ENCODE data around the gene BTBD1. TPM values are rescaled to one million over a fixed set of nuclear protein-coding genes. Genes with fewer than 3 reads are reported as not detected.
"Not testable (repeated sequence)": the region's sequence is repeated elsewhere in the genome, so short reads cannot be mapped to it uniquely, and the experiment has no call there.

BTBD1 gene
- total and polyA plus RNA-seq, 7 experiments from 2014 or later, result 35.0 to 57.6 (median 38.0) TPM

- H3K27me3 ChIP-seq (ENCODE audit: control insufficient read depth in 2 of 2, insufficient read depth in 2 of 2, low read length in 2 of 2); CTCF ChIA-PET; H3K27ac ChIP-seq (ENCODE audit: low read depth, low read length); H3K4me3 ChIP-seq (ENCODE audit: low read length); H3K36me3 ChIP-seq (ENCODE audit: control insufficient read depth in 2 of 3, insufficient read depth in 3 of 3, low read length in 3 of 3); H3K9me3 ChIP-seq (ENCODE audit: control insufficient read depth in 2 of 3, low read length in 3 of 3); H3K27me3 Mint-ChIP-seq: not testable (repeated sequence)
- H3K4me1 ChIP-seq (ENCODE audit: control insufficient read depth in 2 of 2, insufficient read depth in 2 of 2, low read length in 2 of 2), result peaks cover 13 to 15% of the 10 kb centered on the region in 2 donors
- ATAC-seq (peak; percentile 38), DNase-seq (peak in 7 of 9 donors; percentile 10 to 64 (median 44))
- POLR2A ChIA-PET, result interaction anchor here (0.7 to 1.0 kb wide), 2 partner anchors 55 to 83 kb away, joined by 3 to 4 read pairs; partner anchors contain the start of gene RAMAC
- Mint-ChIP-seq H3K36me3 (peaks cover 1 to 18% (median 6%) of the 10 kb centered on the region in 5 donors), H3K4me3 (peak overlapping the region in 4 of 10 donors; percentile 41 to 69 (median 54)), H3K9me3 (peaks cover 0 to 27% (median 11%) of the 10 kb centered on the region in 11 donors), H3K27ac (peak overlapping the region in 6 of 9 donors; percentile 38 to 90 (median 62)), H3K4me1 (peaks cover 8 to 18% (median 11%) of the 10 kb centered on the region in 7 donors)
- intact Hi-C loops (cut with micrococcal nuclease), result loop anchor here in 1 of 2 donors (5.0 kb wide), 3 partner anchors 138 to 1022 kb away; partner anchors contain the start of genes HDGFL3 and MEX3B
Measured at GRCh38 chr15:83069211-83069642, 2.2 kb upstream of the BTBD1 start.

- DNase-seq, result no peak
- H3K9me3 Mint-ChIP-seq, result peaks cover 0 to 15% (median 3%) of the 10 kb centered on the region in 11 donors
Measured at GRCh38 chr15:83068054-83068453, 1.0 kb upstream of the BTBD1 start.

GRCh38 chr15:83067638-83067962 lies 548 bp upstream of the BTBD1 start:
- intact Hi-C loops (cut with micrococcal nuclease), result loop anchor here (1.0 to 5.0 kb wide), 10 partner anchors 41 to 1020 kb away; partner anchors contain the start of genes HDGFL3 (in 2 of the 2), C15orf40 (in 1 of the 2), MEX3B (in 1 of the 2) and RPS17 (in 1 of the 2)
- ChIA-PET CTCF (no interaction called here), POLR2A (interaction anchor here (0.8 to 1.8 kb wide), 5 partner anchors 10 to 82 kb away, joined by 3 to 11 read pairs (median 4); partner anchors contain the start of gene C15orf40)
- Histone ChIP-seq H3K27ac (ENCODE audit: low read depth, low read length) (peak overlapping the region; percentile 84), H3K4me3 (ENCODE audit: low read length) (peak overlapping the region; percentile 87), H3K9me3 (ENCODE audit: control insufficient read depth in 2 of 3, low read length in 3 of 3) (no peaks in the 10 kb centered on the region), H3K4me1 (ENCODE audit: control insufficient read depth in 2 of 2, insufficient read depth in 2 of 2, low read length in 2 of 2) (peaks cover 27 to 30% of the 10 kb centered on the region in 2 donors), H3K27me3 (ENCODE audit: control insufficient read depth in 2 of 2, insufficient read depth in 2 of 2, low read length in 2 of 2) (no peaks in the 10 kb centered on the region), H3K36me3 (ENCODE audit: control insufficient read depth in 2 of 3, insufficient read depth in 3 of 3, low read length in 3 of 3) (no peaks in the 10 kb centered on the region)
- Mint-ChIP-seq H3K9me3 (peaks cover 0 to 14% (median 2%) of the 10 kb centered on the region in 11 donors), H3K27me3 (peaks cover 0 to 6% (median 0%) of the 10 kb centered on the region in 5 donors), H3K36me3 (peaks cover 0 to 15% (median 4%) of the 10 kb centered on the region in 5 donors), H3K27ac (peak overlapping the region; percentile 40 to 91 (median 79)), H3K4me1 (peaks cover 8 to 18% (median 11%) of the 10 kb centered on the region in 7 donors), H3K4me3 (peak overlapping the region in 7 of 10 donors; percentile 60 to 84 (median 81))
- DNase-seq, result no peak
- no peak for ATAC-seq

More at GRCh38 chr15:83068054-83068453, 1.0 kb upstream of the BTBD1 start:
- peaks cover 8 to 18% (median 11%) of the 10 kb centered on the region in 7 donors for H3K4me1 Mint-ChIP-seq
- peak overlapping the region; percentile 84 for H3K27ac ChIP-seq (ENCODE audit: low read depth, low read length)
- intact Hi-C loops (cut with micrococcal nuclease), result loop anchor here in 1 of 2 donors (5.0 kb wide), 3 partner anchors 139 to 1021 kb away; partner anchors contain the start of genes HDGFL3 and MEX3B
- H3K27me3 ChIP-seq (ENCODE audit: control insufficient read depth in 2 of 2, insufficient read depth in 2 of 2, low read length in 2 of 2), result no peaks in the 10 kb centered on the region
- H3K4me3 Mint-ChIP-seq, result peak overlapping the region in 7 of 10 donors; percentile 52 to 84 (median 80)
- H3K36me3 Mint-ChIP-seq, result peaks cover 0 to 15% (median 4%) of the 10 kb centered on the region in 5 donors
- H3K4me3 ChIP-seq (ENCODE audit: low read length), result no peak overlapping the region
- peaks cover 23 to 26% of the 10 kb centered on the region in 2 donors for H3K4me1 ChIP-seq (ENCODE audit: control insufficient read depth in 2 of 2, insufficient read depth in 2 of 2, low read length in 2 of 2)
- ChIA-PET CTCF (interaction anchor here (0.7 kb wide), 1 partner anchor 65 kb away, joined by 3 read pairs; no protein-coding TSS in a partner anchor), POLR2A (interaction anchor here (1.5 kb wide), 1 partner anchor 83 kb away, joined by 4 read pairs; no protein-coding TSS in a partner anchor)
- H3K27ac Mint-ChIP-seq, result peak overlapping the region; percentile 40 to 91 (median 79)
- H3K36me3 ChIP-seq (ENCODE audit: control insufficient read depth in 2 of 3, insufficient read depth in 3 of 3, low read length in 3 of 3), result no peaks in the 10 kb centered on the region
- no peak for ATAC-seq
- H3K9me3 ChIP-seq (ENCODE audit: control insufficient read depth in 2 of 3, low read length in 3 of 3), result no peaks in the 10 kb centered on the region
- peaks cover 0 to 6% (median 0%) of the 10 kb centered on the region in 5 donors for H3K27me3 Mint-ChIP-seq

GRCh38 chr15:83066034-83066733 lies 868 bp downstream of the BTBD1 start:
- Mint-ChIP-seq H3K27me3 (no peaks in the 10 kb centered on the region), H3K27ac (peak overlapping the region; percentile 15 to 89 (median 80)), H3K4me1 (peaks cover 8 to 18% (median 11%) of the 10 kb centered on the region in 7 donors), H3K4me3 (peak overlapping the region in 4 of 10 donors; percentile 83 to 89 (median 85)), H3K9me3 (peaks cover 0 to 8% (median 0%) of the 10 kb centered on the region in 11 donors), H3K36me3 (peaks cover 0 to 12% (median 0%) of the 10 kb centered on the region in 5 donors)
- POLR2A ChIA-PET, result interaction anchor here (0.5 to 1.8 kb wide), 6 partner anchors 9 to 385 kb away, joined by 3 to 11 read pairs (median 4); partner anchors contain the start of gene C15orf40
- Histone ChIP-seq H3K27ac (ENCODE audit: low read depth, low read length) (peak overlapping the region; percentile 84), H3K36me3 (ENCODE audit: control insufficient read depth in 2 of 3, insufficient read depth in 3 of 3, low read length in 3 of 3) (peaks cover 0 to 4% (median 0%) of the 10 kb centered on the region in 3 experiments), H3K4me1 (ENCODE audit: control insufficient read depth in 2 of 2, insufficient read depth in 2 of 2, low read length in 2 of 2) (peaks cover 34 to 43% of the 10 kb centered on the region in 2 donors), H3K9me3 (ENCODE audit: control insufficient read depth in 2 of 3, low read length in 3 of 3) (no peaks in the 10 kb centered on the region), H3K4me3 (ENCODE audit: low read length) (peak overlapping the region; percentile 87), H3K27me3 (ENCODE audit: control insufficient read depth in 2 of 2, insufficient read depth in 2 of 2, low read length in 2 of 2) (no peaks in the 10 kb centered on the region)
- ATAC-seq (no peak), DNase-seq (no peak)
- intact Hi-C loops (cut with micrococcal nuclease), result loop anchor here (1.0 to 5.0 kb wide), 9 partner anchors 55 to 1019 kb away; partner anchors contain the start of genes HDGFL3 (in 2 of the 2), C15orf40 (in 1 of the 2), MEX3B (in 1 of the 2) and RPS17 (in 1 of the 2)
- CTCF ChIA-PET, result no interaction called here

GRCh38 chr15:83065431-83065830 lies 1.6 kb downstream of the BTBD1 start:
- ChIA-PET CTCF (no interaction called here), POLR2A (interaction anchor here (0.5 to 1.0 kb wide), 2 partner anchors 54 to 525 kb away, joined by 3 read pairs; partner anchors contain the start of genes C15orf40 and RPS17)
- DNase-seq (no peak), ATAC-seq (no peak)
- no peaks in the 10 kb centered on the region for H3K27me3 ChIP-seq (ENCODE audit: control insufficient read depth in 2 of 2, insufficient read depth in 2 of 2, low read length in 2 of 2)
- H3K27ac ChIP-seq (ENCODE audit: low read depth, low read length), result peak overlapping the region; percentile 84
- H3K27ac Mint-ChIP-seq, result peak overlapping the region; percentile 15 to 89 (median 80)
- peak overlapping the region; percentile 87 for H3K4me3 ChIP-seq (ENCODE audit: low read length)
- peaks cover 8 to 18% (median 11%) of the 10 kb centered on the region in 7 donors for H3K4me1 Mint-ChIP-seq
- peaks cover 0 to 12% (median 0%) of the 10 kb centered on the region in 5 donors for H3K36me3 Mint-ChIP-seq
- H3K27me3 Mint-ChIP-seq, result no peaks in the 10 kb centered on the region
- H3K9me3 ChIP-seq (ENCODE audit: control insufficient read depth in 2 of 3, low read length in 3 of 3), result no peaks in the 10 kb centered on the region
- peak overlapping the region in 4 of 10 donors; percentile 83 to 89 (median 85) for H3K4me3 Mint-ChIP-seq
- intact Hi-C loops (cut with micrococcal nuclease), result loop anchor here in 1 of 2 donors (2.0 to 5.0 kb wide), 4 partner anchors 15 to 1018 kb away; partner anchors contain the start of genes HDGFL3 and MEX3B
- H3K9me3 Mint-ChIP-seq, result peaks cover 0 to 8% (median 0%) of the 10 kb centered on the region in 11 donors
- peaks cover 0 to 4% (median 0%) of the 10 kb centered on the region in 3 experiments for H3K36me3 ChIP-seq (ENCODE audit: control insufficient read depth in 2 of 3, insufficient read depth in 3 of 3, low read length in 3 of 3)
- H3K4me1 ChIP-seq (ENCODE audit: control insufficient read depth in 2 of 2, insufficient read depth in 2 of 2, low read length in 2 of 2), result peaks cover 34 to 47% of the 10 kb centered on the region in 2 donors

GRCh38 chr15:83064859-83065258 lies 2.2 kb downstream of the BTBD1 start:
- H3K27me3 ChIP-seq (ENCODE audit: control insufficient read depth in 2 of 2, insufficient read depth in 2 of 2, low read length in 2 of 2), result no peaks in the 10 kb centered on the region
- peak overlapping the region; percentile 84 for H3K27ac ChIP-seq (ENCODE audit: low read depth, low read length)
- peaks cover 34 to 47% of the 10 kb centered on the region in 2 donors for H3K4me1 ChIP-seq (ENCODE audit: control insufficient read depth in 2 of 2, insufficient read depth in 2 of 2, low read length in 2 of 2)
- H3K27ac Mint-ChIP-seq, result peak overlapping the region in 7 of 9 donors; percentile 2 to 84 (median 45)
- H3K36me3 Mint-ChIP-seq, result peaks cover 0 to 12% (median 0%) of the 10 kb centered on the region in 5 donors
- no peak for ATAC-seq
- H3K27me3 Mint-ChIP-seq, result no peaks in the 10 kb centered on the region
- peak overlapping the region; percentile 6 for H3K4me3 ChIP-seq (ENCODE audit: low read length)
- H3K4me1 Mint-ChIP-seq, result peaks cover 8 to 18% (median 11%) of the 10 kb centered on the region in 7 donors
- no peaks in the 10 kb centered on the region for H3K9me3 ChIP-seq (ENCODE audit: control insufficient read depth in 2 of 3, low read length in 3 of 3)
- H3K4me3 Mint-ChIP-seq, result peak overlapping the region in 4 of 10 donors; percentile 1 to 86 (median 84)
- ChIA-PET CTCF (no interaction called here), POLR2A (interaction anchor here (0.7 to 1.0 kb wide), 2 partner anchors 52 to 524 kb away, joined by 3 to 4 read pairs; partner anchors contain the start of gene RPS17)
- peaks cover 0 to 8% (median 0%) of the 10 kb centered on the region in 11 donors for H3K9me3 Mint-ChIP-seq
- intact Hi-C loops (cut with micrococcal nuclease), result loop anchor here in 1 of 2 donors (2.0 to 5.0 kb wide), 4 partner anchors 14 to 1018 kb away; partner anchors contain the start of genes HDGFL3 and MEX3B
- H3K36me3 ChIP-seq (ENCODE audit: control insufficient read depth in 2 of 3, insufficient read depth in 3 of 3, low read length in 3 of 3), result peaks cover 0 to 4% (median 0%) of the 10 kb centered on the region in 3 experiments
- DNase-seq, result no peak

Data from naive thymus-derived CD4-positive, alpha-beta T cell (primary cell).